Calu3 (cell line): Measurements from ENCODE around the gene C6orf52. TPM values are rescaled to one million over a fixed set of nuclear protein-coding genes. Genes with fewer than 3 reads are reported as not detected.

ENCODE experiments used
- BruUV-seq: library from RNA; stranded (reverse); fragments of 400-500 nt; replicated peaks from 2 replicates; lab custom pipeline; 2021; lab: Mats Ljungman, UMichigan
- CTCF ChIA-PET: fragments of 300-600 bp; sonication (Branson Sonifier 250); formaldehyde crosslinking; loops from one replicate; lab custom pipeline; 2022; ENCODE audit warnings: antibody characterized with exemption; lab: Charles Lee
- DNase-seq: peaks from one replicate; pipeline ENCODE4 v3.0.0; 2022
- H3K27ac Mint-ChIP-seq: one replicate; pipeline ENCODE4 v1.8.0; 2022; ENCODE audit warnings: mixed read lengths; ENCODE audit not compliant: unreplicated experiment
- H3K27me3 Mint-ChIP-seq: one replicate; pipeline ENCODE4 v1.8.0; 2022; ENCODE audit warnings: mixed read lengths; ENCODE audit not compliant: unreplicated experiment
- H3K36me3 Mint-ChIP-seq: one replicate; pipeline ENCODE4 v1.8.0; 2022; ENCODE audit warnings: mild to moderate bottlenecking, moderate library complexity, mixed read lengths; ENCODE audit not compliant: insufficient read depth, unreplicated experiment
- H3K4me1 Mint-ChIP-seq: one replicate; pipeline ENCODE4 v1.8.0; 2022; ENCODE audit warnings: mild to moderate bottlenecking, low read depth, mixed read lengths; ENCODE audit not compliant: unreplicated experiment
- H3K4me3 Mint-ChIP-seq: one replicate; pipeline ENCODE4 v1.8.0; 2022; ENCODE audit warnings: mild to moderate bottlenecking, low read depth, moderate library complexity, mixed read lengths; ENCODE audit not compliant: unreplicated experiment
- H3K9me3 Mint-ChIP-seq: one replicate; pipeline ENCODE4 v1.8.0; 2022; ENCODE audit warnings: low read depth, mixed read lengths; ENCODE audit not compliant: unreplicated experiment
- CTCF ChIP-seq: fragments of 200-600 bp; IDR thresholded peaks from one replicate; pipeline ENCODE4 v1.8.0; 2022; ENCODE audit warnings: antibody characterized with exemption; ENCODE audit not compliant: unreplicated experiment
- intact Hi-C: fragments of 100-400 bp; cut with micrococcal nuclease; formaldehyde crosslinking; loops from one replicate; pipeline ENCODE4 v1.10.0; 2022; ENCODE audit not compliant: unreplicated experiment
- total RNA-seq: library from RNA; stranded (reverse); gene quantifications from 2 replicates; pipeline ENCODE4 v1.2.3, GENCODE V29; 2022

C6orf52 gene
- total RNA-seq, 1 experiment from 2014 or later, result not detected

GRCh38 chr6:10621847-10622246 is 72.6 kb downstream of the C6orf52 start:
- H3K27ac Mint-ChIP-seq, result no peak overlapping the region
- no peaks in the 10 kb centered on the region for H3K27me3 Mint-ChIP-seq
- TF ChIP-seq CTCF, result no peak
- intact Hi-C loops, result no loop called here
- no peak for DNase-seq
- H3K9me3 Mint-ChIP-seq, result no peaks in the 10 kb centered on the region
- CTCF ChIA-PET, result no interaction called here
- H3K4me1 Mint-ChIP-seq, result no peaks in the 10 kb centered on the region
- BruUV-seq, result no TSS peak
- peaks cover 4% of the 10 kb centered on the region for H3K36me3 Mint-ChIP-seq
- no peak overlapping the region for H3K4me3 Mint-ChIP-seq

Other genes starting within 250 kb of the C6orf52 start
- gene GCNT2, start 173.3 kb downstream of the C6orf52 start, total RNA-seq, result 14.3 and 18.0 TPM in 2 replicates
- gene PAK1IP1, start 356 bp upstream of the C6orf52 start, total RNA-seq, result 14.3 and 15.8 TPM in 2 replicates
- gene TMEM14C, start 28.5 kb upstream of the C6orf52 start, total RNA-seq, result 53.4 and 53.6 TPM in 2 replicates
- 50.4 and 63.9 TPM in 2 replicates for gene TMEM14B, start 53.2 kb upstream of the C6orf52 start, total RNA-seq
- 0.27 and 0.35 TPM in 2 replicates for gene MAK, start 143.9 kb upstream of the C6orf52 start, total RNA-seq
- not detected in 2 replicates for gene GCM2, start 187.4 kb upstream of the C6orf52 start, total RNA-seq
- 0.12 TPM in 1 of 2 replicates, not detected in the other for gene SYCP2L, start 192.4 kb upstream of the C6orf52 start, total RNA-seq